DMS 273 (cell line): ENCODE measurements around the gene SLC22A4.
A peak's percentile ranks its signal among the peaks of the same experiment; 100 is the strongest.

Experiments used
- DNase-seq: peaks from one replicate; lab custom pipeline; 2025; ENCODE audit not compliant: unreplicated experiment; lab: John Stamatoyannopoulos, UW

The SLC22A4 gene

GRCh38 chr5:132262882-132263547 is 31.2 kb upstream of the SLC22A4 start:
- DNase-seq, result no peak

- DNase-seq, result no peak
Observed at GRCh38 chr5:132263548-132264261, 30.5 kb upstream of the SLC22A4 start.

GRCh38 chr5:132264546-132265335 is 29.5 kb upstream of the SLC22A4 start:
- no peak for DNase-seq

GRCh38 chr5:132265336-132266030 is 28.7 kb upstream of the SLC22A4 start:
- peak; percentile 64 for DNase-seq

GRCh38 chr5:132266031-132266835 is 28.0 kb upstream of the SLC22A4 start:
- no peak for DNase-seq

GRCh38 chr5:132266836-132267160 is 27.4 kb upstream of the SLC22A4 start:
- DNase-seq, result no peak

- DNase-seq, result no peak
Observed at GRCh38 chr5:132267166-132267739, 26.9 kb upstream of the SLC22A4 start.

GRCh38 chr5:132267931-132268768 is 26.0 kb upstream of the SLC22A4 start:
- no peak for DNase-seq

GRCh38 chr5:132268769-132269551 is 25.2 kb upstream of the SLC22A4 start:
- no peak for DNase-seq

GRCh38 chr5:132269635-132270334 is 24.4 kb upstream of the SLC22A4 start:
- DNase-seq, result no peak

- no peak for DNase-seq
Observed at GRCh38 chr5:132270335-132270665, 23.9 kb upstream of the SLC22A4 start.

GRCh38 chr5:132270706-132271105 is 23.5 kb upstream of the SLC22A4 start:
- peak; percentile 81 for DNase-seq

- DNase-seq, result no peak
Observed at GRCh38 chr5:132271251-132272246, 22.6 kb upstream of the SLC22A4 start.

- peak; percentile 82 for DNase-seq
Observed at GRCh38 chr5:132272311-132273210, 21.6 kb upstream of the SLC22A4 start.

- DNase-seq, result no peak
Observed at GRCh38 chr5:132273631-132274030, 20.6 kb upstream of the SLC22A4 start.
